ENCODE measurements around the gene MTM1.

The MTM1 gene

DNA sequence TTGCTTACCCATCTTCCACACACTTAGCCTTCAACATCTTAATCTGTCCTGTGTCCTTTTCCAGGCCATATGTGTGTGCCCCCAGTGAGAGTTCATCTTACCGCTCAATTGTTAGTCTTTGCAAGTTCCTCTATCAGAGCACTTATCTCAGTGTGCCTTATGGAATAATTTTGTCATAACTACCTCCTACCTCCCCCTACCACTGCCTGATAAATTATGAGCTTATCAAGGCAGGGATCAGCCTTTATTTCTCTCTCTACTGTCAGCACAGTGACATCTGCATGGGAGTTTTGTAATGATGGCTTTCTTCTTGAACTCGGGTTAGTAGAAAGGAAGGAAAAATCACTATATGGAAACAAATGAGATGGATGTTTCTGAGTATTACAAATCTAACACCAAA, 53.2 kb downstream of the MTM1 start:
- no peak overlapping the region for H3K4me3 ChIP-seq (ENCODE audit: low read depth, low read length)
- in situ Hi-C loops (cut with HindIII; ENCODE audit: low sequenced_read_pairs): no loop called here
- no peak for TF ChIP-seq CTCF (IDR thresholded peaks at IDR 0.05; ENCODE audit: low read depth, low read length, missing control alignments)
- DNase-seq (ENCODE audit: low read depth): no peak

DNA sequence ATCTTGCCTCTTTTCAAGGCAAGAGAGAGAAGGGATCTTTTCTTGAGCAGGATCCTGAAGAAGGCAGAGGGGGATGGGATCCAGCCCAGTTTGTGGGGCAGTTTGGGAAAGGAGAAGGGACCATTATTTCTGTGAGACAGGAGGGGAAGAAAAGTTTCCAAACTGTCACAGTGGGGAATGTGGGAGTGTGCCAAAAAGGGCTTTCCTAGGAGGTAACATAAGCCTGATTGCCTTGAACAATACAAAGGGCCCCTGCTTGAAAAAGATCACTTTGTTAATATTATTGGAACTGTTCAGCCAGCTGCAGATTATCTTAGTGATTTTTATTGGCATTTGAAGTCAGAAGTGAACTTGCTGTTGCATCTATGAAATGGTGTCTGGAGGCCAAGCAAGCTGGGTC, 55.2 kb downstream of the MTM1 start:
- DNase-seq (ENCODE audit: low read depth): no peak
- no peak overlapping the region for H3K4me3 ChIP-seq (ENCODE audit: low read depth, low read length)
- no peak for TF ChIP-seq CTCF (IDR thresholded peaks at IDR 0.05; ENCODE audit: low read depth, low read length, missing control alignments)
- in situ Hi-C loops (cut with HindIII; ENCODE audit: low sequenced_read_pairs): no loop called here

DNA sequence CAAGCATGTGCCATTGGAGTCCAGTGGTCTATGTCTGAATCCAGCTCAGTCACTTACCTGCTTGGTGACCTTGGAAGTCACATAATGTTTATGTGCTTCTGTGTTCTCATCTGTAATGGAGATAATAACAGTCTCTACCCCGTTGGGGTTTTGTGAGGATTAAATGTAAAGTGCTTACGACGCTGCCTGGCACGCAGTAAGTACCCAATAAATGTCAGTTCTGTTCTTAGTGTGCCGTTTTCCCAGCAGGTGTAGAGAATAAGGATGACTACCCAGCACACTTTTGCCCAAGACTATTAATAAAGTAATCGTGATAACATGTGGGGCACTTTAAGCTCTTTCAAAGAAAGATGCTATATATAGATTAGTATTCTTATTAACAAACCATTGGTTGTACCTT, 56.7 kb downstream of the MTM1 start:
- in situ Hi-C loops (cut with HindIII; ENCODE audit: low sequenced_read_pairs): no loop called here
- no peak for DNase-seq (ENCODE audit: low read depth)
- H3K4me3 ChIP-seq (ENCODE audit: low read depth, low read length): no peak overlapping the region
- TF ChIP-seq CTCF (IDR thresholded peaks at IDR 0.05; ENCODE audit: low read depth, low read length, missing control alignments): no peak

GRCh38 chrX:150625875-150626274, 57.5 kb downstream of the MTM1 start:
- DNase-seq (ENCODE audit: low read depth): no peak
- no peak overlapping the region for H3K4me3 ChIP-seq (ENCODE audit: low read depth, low read length)
- TF ChIP-seq CTCF (IDR thresholded peaks at IDR 0.05; ENCODE audit: low read depth, low read length, missing control alignments): no peak
- in situ Hi-C loops (cut with HindIII; ENCODE audit: low sequenced_read_pairs): no loop called here

- in situ Hi-C loops (cut with HindIII; ENCODE audit: low sequenced_read_pairs): no loop called here
- no peak for TF ChIP-seq CTCF (IDR thresholded peaks at IDR 0.05; ENCODE audit: low read depth, low read length, missing control alignments)
- no peak for DNase-seq (ENCODE audit: low read depth)
- H3K4me3 ChIP-seq (ENCODE audit: low read depth, low read length): no peak overlapping the region
Measured at GRCh38 chrX:150627957-150628356, 59.5 kb downstream of the MTM1 start.

GRCh38 chrX:150635952-150636351, 67.5 kb downstream of the MTM1 start:
- no peak overlapping the region for H3K4me3 ChIP-seq (ENCODE audit: low read depth, low read length)
- no peak for TF ChIP-seq CTCF (IDR thresholded peaks at IDR 0.05; ENCODE audit: low read depth, low read length, missing control alignments)
- no peak for DNase-seq (ENCODE audit: low read depth)
- in situ Hi-C loops (cut with HindIII; ENCODE audit: low sequenced_read_pairs): no loop called here

DNA sequence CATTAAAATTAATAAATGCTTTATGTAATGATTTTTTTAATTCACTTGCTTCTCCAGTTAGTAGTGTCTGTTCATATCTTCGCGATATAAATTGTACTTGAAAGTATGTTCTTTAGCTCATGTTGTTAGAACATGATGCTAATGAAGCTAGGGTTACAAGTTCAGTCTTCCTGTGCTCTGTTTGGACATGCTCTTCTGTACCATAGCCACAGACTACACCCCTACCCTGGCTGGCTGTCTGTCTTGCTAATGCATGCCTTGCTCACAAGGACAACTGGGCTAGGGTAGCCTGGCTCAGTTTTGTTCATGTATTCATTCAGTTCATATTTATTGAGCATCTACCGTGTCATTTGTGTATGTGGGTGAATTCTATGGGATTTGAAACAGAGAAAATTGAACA, 74.0 kb downstream of the MTM1 start:
- in situ Hi-C loops (cut with HindIII; ENCODE audit: low sequenced_read_pairs): no loop called here
- H3K4me3 ChIP-seq (ENCODE audit: low read depth, low read length): no peak overlapping the region
- DNase-seq (ENCODE audit: low read depth): no peak
- TF ChIP-seq CTCF (IDR thresholded peaks at IDR 0.05; ENCODE audit: low read depth, low read length, missing control alignments): no peak
